Spleen (tissue), 7 donors: ENCODE measurements around the gene ASIC4.

Experiments
- CTCF ChIP-seq, 11 experiments: fragments of 200-600 bp in 7 of 11; fragments of 450-650 bp in 4 of 11; sonication (generic) in 4 of 11; IDR thresholded peaks in 8 of 11; conservative IDR thresholded peaks in 3 of 11; 1 replicate in 7 of 11; 2 replicates in 4 of 11; pipeline versions ENCODE4 v1.4.0 to v1.8.0; 2016 to 2021; ENCODE audit warnings: antibody characterized with exemption in 11 of 11, inconsistent platforms in 4 of 11, mild to moderate bottlenecking in 1 of 11
- POLR2A ChIP-seq, 3 donors: fragments of 450-650 bp; IDR thresholded peaks; one replicate each; pipeline ENCODE4 v1.5.1; 2017; ENCODE audit warnings: antibody characterized with exemption in 3 of 3, mild to moderate bottlenecking in 1 of 3
- POLR2AphosphoS5 ChIP-seq, 3 donors: sonication (generic); formaldehyde crosslinking; IDR thresholded peaks; one replicate each; pipeline ENCODE4 v1.5.1; 2017; ENCODE audit warnings: antibody characterized with exemption in 3 of 3
- donor health status: DM: no; HTN: no; CAD: no; lungs with moderate emphysema.
- donor health status: DM: no; HTN: no; CAD: no.
- donor health status: DM: no; HTN: no; CAD: no.

GRCh38 chr2:219538956-219539788 lies 24.9 kb downstream of the ASIC4 start:
- TF ChIP-seq CTCF (IDR thresholded peaks at IDR 0.05 in 8 of 11, conservative IDR thresholded peaks at IDR 0.05 in 3 of 11) (no peak), POLR2A (IDR thresholded peaks at IDR 0.05) (no peak), POLR2AphosphoS5 (IDR thresholded peaks at IDR 0.05) (no peak)
